Measurements from ENCODE around the gene MESD. TPM values are rescaled to one million over a fixed set of nuclear protein-coding genes. Genes with fewer than 3 reads are reported as not detected.

MESD gene
- polyA plus RNA-seq, 12 donors, result 18.6 to 29.2 (median 22.1) TPM; not detected in 1

DNA sequence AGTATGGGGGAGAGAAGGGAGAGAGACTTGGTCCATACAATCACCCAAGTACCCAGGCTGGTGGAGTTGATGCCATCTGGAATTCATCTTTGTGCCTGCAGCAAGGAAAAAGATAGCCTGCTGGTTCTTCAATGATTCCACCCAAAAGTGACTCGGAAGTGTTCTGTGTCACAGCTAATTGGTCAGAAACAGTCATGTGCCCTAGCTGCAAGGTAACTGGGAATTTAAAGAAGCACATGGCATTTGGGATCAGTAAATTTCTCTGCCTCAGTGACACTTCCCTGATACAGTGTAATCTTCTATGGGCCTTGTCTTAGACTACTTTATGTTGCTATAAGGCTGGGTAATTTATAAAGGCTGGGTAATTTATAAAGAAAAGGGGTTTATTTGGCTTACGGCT lies 28.6 kb upstream of the MESD start:
- DNase-seq, result no peak

- no peak for DNase-seq
These were observed 27.0 kb upstream of the MESD start for GRCh38 chr15:81016489-81017068.

DNA sequence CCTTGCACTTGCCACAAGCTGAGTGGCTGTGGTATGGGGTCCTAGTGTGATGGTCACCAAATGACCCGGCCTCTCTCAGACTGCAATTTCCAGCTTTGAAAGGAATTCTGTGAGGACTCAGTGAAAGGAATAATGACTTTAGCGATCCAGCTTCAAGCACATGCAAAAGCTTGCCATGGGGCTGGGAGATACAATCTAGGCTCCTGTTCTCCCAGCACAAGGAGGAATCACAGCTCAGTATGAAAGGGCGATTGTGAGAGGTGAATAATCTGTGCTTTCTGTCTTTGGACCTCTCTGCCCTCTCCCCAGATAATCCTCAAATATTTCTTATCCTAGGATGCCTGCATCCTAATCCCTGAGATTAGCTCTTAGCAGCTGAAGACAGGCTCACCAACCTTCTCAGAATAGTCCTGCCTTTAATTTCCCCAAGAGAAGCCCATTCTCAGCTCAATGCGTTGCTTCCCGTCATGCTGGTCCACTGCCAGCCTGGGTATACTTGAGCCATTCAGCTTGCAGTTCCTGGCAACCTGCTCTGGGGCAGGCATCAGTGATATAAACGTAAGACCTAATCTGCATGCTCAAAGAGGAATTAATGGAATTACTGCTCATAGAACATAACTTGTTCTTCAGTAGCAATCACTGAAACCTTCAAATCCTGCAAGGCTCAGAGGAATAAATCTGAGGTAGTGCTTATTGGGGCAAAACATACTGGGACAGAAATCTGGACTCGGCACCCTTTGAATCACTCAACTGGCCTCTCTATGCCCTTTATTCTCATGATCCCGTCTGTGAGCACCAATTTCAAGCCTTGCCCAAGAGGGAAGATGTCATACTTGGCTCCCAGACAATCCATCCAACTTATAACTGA lies 26.2 kb upstream of the MESD start:
- DNase-seq, result no peak

- DNase-seq, result no peak
These were observed 25.0 kb upstream of the MESD start for GRCh38 chr15:81014446-81015093.

GRCh38 chr15:81013396-81013929 lies 23.8 kb upstream of the MESD start:
- no peak for DNase-seq

GRCh38 chr15:81012588-81012987 lies 23.0 kb upstream of the MESD start:
- no peak for DNase-seq

- no peak for DNase-seq
These were observed 22.0 kb upstream of the MESD start for GRCh38 chr15:81011593-81011992.

- DNase-seq, result no peak
These were observed 20.5 kb upstream of the MESD start for GRCh38 chr15:81010086-81010485.

GRCh38 chr15:81008312-81008711 lies 18.7 kb upstream of the MESD start:
- no peak for DNase-seq

DNA sequence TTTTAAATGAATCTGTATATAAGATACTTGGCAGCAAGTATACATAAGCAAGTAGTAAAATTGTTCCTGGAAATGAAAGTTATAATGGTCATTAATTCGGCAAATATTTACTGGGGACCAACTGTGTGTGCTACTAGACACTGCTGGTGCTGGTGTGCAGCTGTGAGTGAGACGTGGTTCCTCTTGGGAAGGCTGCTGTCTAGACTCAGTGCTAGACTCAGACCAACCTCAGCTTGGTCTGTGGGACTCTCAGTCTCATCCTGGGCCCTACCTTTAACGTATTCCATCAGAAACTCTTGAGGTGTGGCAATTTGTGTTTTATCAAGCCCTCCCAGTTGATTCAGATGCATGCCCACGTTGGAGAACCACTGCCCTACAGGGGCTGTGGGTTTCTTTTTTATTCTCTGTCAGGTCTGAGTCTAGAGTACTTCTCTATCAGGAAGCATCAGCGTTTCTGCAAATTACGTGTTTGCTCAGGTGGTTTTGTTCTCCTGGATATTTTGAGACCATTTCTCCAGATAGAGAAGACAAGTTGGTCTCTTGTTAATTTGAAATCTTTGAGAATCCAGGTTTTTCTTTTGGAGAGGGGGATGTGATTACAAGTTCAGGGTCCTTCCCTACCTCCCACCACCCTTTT lies 17.9 kb upstream of the MESD start:
- no peak for DNase-seq

DNA sequence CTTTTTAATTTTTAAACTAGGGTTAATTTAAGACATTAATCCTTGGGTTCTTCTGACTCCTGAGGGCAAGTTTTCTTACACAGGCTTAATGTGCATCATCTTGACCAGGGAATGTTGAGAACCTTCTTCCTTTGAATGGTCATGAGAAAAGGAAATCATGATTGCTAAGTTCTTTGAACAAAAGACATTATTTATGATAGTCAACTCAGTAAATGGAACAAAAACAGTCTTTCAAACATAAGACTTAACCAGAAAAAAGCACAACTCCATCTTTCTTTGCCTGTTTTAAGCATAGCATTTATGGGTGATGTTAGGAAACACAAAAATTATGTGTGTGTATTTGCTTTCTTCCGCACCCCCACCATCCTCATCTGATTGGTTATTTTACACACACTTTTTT lies 16.5 kb upstream of the MESD start:
- DNase-seq, result no peak

DNA sequence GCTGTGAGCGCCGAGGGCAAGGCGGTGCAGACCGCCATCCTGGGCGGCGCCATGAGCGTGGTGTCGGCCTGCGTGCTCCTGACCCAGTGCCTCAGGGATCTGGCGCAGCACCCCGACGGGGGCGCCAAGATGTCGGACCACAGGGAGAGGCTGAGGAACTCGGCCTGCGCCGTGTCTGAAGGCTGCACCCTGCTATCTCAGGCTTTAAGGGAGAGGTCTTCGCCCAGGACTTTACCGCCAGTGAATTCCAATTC lies 13.4 kb upstream of the MESD start:
- no peak for DNase-seq

GRCh38 chr15:81002331-81003096 lies 12.9 kb upstream of the MESD start:
- no peak for DNase-seq

GRCh38 chr15:81002009-81002330 lies 12.4 kb upstream of the MESD start:
- no peak for DNase-seq

DNA sequence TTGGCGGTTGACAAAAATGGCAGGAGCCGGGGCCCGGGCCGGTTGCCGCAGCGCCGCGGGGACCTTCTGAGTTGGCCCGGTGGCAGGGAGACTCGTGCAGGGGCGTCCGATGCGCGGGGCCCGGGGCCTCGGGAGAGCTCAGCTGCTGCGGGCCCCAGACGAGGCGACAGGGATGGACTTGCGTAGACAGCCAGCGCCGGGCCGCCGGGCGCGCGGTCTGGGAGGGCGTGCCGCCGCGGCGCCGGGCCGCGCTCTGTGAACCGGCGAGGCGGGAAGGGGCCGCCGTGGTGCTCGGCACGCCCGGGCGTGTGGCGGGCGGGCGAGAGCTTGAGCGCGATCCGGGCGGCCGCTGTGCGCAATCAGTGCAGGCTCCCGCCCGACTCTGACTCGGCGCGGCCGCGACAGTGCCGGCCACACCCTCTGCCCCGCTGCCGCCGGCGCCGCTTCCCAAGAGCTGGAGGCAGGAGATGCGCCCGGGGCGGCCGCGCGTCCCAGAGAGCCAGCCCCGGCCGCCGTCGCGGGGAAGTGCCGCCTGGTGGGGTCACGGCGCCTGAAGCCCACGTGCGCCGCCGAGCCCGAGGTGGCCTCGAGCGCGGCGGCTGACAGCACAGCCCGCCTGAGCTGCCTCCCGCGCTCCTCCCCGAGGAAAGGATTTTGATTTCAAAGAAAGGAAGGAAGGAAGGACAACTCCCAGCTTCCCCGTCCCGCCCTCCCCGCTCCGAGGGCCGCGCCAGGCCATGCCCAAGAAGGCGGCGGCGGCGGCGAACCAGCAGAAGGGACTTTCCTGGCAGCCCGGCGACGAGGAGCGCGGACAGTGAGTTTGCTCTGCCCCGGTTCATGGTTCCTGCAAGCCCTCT lies 11.8 kb upstream of the MESD start:
- no peak for DNase-seq

DNA sequence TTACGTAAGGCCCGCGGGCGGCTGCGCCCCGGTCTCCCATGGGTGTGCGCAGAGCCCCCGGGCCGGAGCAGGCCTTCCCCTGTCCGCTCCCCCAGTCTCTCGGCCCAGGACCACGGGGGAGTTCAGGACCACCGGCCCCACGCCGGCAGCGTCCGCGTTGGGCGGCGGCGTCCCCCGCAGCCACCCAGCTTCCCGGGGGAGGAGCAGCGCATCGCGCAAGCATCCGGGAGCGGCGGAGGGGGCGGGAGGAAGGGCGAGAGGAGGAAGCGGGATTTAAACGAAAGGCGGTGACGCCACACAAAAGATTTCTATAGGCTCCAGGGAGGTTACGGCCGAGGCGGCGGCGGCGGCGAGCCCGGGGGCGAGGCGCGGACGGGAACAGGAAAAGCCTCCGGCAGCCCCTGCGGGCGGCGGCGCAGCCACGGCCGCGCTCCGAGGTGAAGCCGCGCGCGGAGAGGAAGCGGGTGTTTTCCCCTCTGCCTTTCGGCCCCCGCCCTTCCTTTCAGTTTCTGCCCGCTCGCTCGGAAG lies 11.1 kb upstream of the MESD start, which contains the start of gene TLNRD1:
Gene TLNRD1, plus strand, starts transcription at position 300 of the 528 bp plus-strand sequence. CDS start 1,349 bp downstream, outside the sequence.
- DNase-seq, result peak; percentile 93

DNA sequence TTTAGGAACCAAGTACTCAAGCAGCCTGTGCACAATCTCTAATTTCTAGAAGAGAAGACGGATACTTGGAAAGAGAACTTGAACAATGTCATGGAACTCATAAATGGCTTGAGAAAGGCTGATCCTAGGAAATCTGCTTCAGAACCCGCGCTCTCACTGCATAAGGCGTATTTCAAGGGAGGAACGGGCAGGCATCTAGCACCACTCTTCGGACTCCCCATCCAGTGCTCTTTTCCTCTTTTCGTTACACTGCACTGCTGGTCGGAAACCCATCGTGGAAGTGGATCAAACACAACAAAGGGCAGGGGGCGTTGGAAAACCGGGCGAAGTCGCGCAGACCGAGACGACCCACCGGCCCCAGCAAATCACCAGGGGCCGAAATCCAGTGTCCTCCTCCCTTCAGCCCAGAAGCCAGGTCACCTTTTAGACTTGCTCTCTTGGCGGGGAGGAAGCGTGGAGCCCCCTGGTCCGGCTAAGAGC lies 10.6 kb upstream of the MESD start:
- DNase-seq, result peak; percentile 55

DNA sequence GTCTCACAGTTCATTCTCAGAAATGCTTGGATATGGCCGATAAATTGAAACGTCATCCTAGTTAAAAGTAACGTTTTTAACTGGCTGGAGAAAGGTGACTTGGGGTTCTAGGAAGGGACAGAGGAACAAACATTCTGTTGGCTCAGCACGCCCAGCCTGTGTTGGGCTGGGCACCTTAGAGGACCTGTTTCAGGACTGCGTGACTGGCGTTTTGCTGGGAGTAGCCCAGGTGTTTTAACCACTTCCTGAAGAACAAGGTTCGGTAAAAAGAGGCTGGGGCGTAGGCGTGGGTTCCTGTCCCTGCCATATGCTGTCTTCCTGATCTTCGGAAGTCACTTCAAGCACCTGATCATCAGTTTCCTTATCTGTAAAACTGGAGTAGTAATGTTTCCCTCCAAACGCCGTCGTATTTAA lies 10.0 kb upstream of the MESD start:
- DNase-seq, result no peak

DNA sequence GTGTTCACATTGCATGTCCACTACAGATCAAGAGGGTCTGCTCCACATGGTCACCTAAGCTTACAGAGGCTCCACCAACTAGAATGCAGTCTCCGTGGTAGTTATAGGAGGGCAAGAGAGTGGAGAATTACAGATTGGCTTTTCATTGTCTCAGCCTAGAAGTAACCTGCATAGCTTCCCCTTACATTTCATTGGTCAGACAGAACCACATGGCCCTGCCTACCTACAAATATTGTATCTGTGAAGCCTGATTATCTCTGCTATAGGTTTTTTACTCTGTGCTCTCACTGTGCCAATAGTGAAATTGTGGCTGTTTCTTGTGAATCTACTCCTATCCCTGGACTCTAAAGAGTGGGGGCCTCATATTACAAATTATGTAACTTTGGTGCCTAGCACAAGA lies 8.6 kb upstream of the MESD start:
- no peak for DNase-seq

DNA sequence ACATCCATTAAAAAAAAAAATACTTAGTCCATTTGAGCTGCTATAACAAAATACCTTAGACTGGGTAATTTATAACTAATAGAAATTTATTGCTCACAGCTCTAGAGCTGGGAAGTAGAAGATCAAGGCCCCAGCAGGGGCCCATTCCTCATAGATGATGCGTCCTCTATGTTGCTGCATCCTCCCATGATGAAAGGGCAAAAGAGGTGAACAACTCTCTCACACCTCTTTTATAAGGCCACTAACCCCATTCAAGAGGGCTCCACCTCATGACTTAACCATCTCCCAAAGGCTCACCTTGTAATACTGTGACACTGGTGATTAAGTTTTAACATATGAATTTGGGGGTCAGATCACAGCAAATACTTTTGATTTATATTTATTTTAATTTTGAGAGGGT lies 8.1 kb upstream of the MESD start:
- no peak for DNase-seq

Data from muscle of arm (tissue), 12 donors.